Activated CD8-positive, alpha-beta T cell treated with anti-CD3 and anti-CD28 coated beads for 36 hours (primary cell): Measurements from ENCODE around the gene GTF2H4. TPM values are rescaled to one million over a fixed set of nuclear protein-coding genes. Genes with fewer than 3 reads are reported as not detected.

Source experiments
- microRNA-seq: library from miRNA; unstranded; fragments of <30 nt; microRNA quantifications from one replicate; pipeline ENCODE4 v1.2.0, GENCODE V29; 2022; ENCODE audit warnings: borderline microRNAs expressed, borderline replicate concordance
- total RNA-seq, 2 experiments: library from RNA; stranded (reverse); gene quantifications; one replicate each; pipeline ENCODE4 v1.2.3, GENCODE V29; 2021

GTF2H4 gene
- total RNA-seq, 2 experiments from 2014 or later, result 37.1 to 41.9 TPM

Small RNA genes lying within 50 kb of the gene (microRNA-seq; reads per million reads assigned to microRNA genes)
- 0.91 reads per million for gene MIR4640

Other genes starting within 250 kb of the GTF2H4 start
- 10 to 100 TPM; 31.1 to 31.3 TPM for gene DHX16, start 235.2 kb upstream of the GTF2H4 start, total RNA-seq
- gene PPP1R18, start 221.6 kb upstream of the GTF2H4 start, total RNA-seq, result 100 to 1,000 TPM; 174 to 177 TPM
- 10 to 100 TPM; 21.0 to 22.0 TPM for gene NRM, start 217.2 kb upstream of the GTF2H4 start, total RNA-seq
- gene MDC1, start 190.9 kb upstream of the GTF2H4 start, total RNA-seq, result 10 to 100 TPM; 80.4 to 90.7 TPM
- 1,000 to 10,000 TPM; 1,556 to 1,579 TPM for gene TUBB, start 187.9 kb upstream of the GTF2H4 start, total RNA-seq
- 100 to 1,000 TPM; 135 TPM for gene FLOT1, start 165.5 kb upstream of the GTF2H4 start, total RNA-seq
- gene IER3, start 163.7 kb upstream of the GTF2H4 start, total RNA-seq, result 100 to 1,000 TPM; 375 to 386 TPM
- 10 to 100 TPM; 14.4 to 14.5 TPM for gene DDR1, start 23.7 kb upstream of the GTF2H4 start, total RNA-seq
- 10 to 100 TPM; 83.0 to 84.0 TPM for gene VARS2, start 6.0 kb downstream of the GTF2H4 start, total RNA-seq
- not detected for gene SFTA2, start 24.0 kb downstream of the GTF2H4 start, total RNA-seq
- not detected for gene MUCL3, start 32.8 kb downstream of the GTF2H4 start, total RNA-seq
- gene MUC21, start 75.5 kb downstream of the GTF2H4 start, total RNA-seq, result not detected
- not detected for gene MUC22, start 102.3 kb downstream of the GTF2H4 start, total RNA-seq
- not detected for gene C6orf15, start 204.4 kb downstream of the GTF2H4 start, total RNA-seq
- not detected for gene PSORS1C1, start 206.6 kb downstream of the GTF2H4 start, total RNA-seq
- gene CDSN, start 212.2 kb downstream of the GTF2H4 start, total RNA-seq, result not detected
- not detected for gene PSORS1C2, start 230.9 kb downstream of the GTF2H4 start, total RNA-seq
- gene CCHCR1, start 249.6 kb downstream of the GTF2H4 start, total RNA-seq, result 10 to 100 TPM; 39.2 to 39.8 TPM